ENCODE measurements around the gene GPR25.

The GPR25 gene

DNA sequence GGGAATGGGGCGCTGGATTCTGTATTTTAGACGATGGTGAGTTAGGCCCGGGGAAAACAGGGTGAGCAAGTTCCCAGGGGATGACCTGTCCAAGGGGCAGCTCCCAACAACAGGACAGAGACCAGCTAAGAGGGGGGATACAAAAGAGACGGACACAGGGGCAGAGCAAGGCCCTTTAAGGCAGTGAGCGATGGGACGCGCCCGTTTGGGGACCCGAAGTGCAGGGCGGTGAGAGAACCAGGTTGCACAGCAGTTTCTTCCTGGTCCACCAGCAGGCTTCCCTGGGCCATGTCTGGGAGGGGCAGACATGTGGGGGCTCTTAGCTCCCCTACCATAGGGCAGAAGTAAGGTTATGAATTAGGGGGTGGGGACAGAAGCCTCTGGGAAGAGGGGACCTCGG is 43.9 kb downstream of the GPR25 start:
- DNase-seq: no peak

DNA sequence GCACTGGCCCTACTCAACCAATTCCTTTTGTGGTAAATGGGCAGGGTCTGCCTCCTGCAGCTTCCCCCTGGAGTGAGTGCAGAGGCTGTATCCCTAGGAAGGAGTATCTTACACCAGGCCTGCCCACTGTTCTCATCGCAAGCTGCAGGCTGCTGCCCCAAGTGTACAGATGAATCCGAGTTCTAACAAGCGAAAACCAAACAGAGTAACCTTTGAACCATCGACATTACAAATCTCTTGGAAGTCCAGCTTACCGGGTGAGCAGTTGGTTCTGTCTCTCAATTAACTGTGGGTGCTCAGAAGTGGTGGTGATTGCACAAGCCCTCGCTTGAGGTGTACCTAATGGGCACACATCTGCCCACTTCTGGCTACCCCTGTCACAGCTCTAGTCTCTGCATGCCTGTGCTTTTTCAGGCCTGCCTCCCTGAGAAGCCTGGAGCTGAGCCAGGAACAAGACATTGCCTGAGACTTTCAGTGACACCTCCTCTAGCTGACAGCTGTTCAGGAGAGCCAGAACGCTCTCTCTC is 44.6 kb downstream of the GPR25 start:
- no peak for DNase-seq

DNA sequence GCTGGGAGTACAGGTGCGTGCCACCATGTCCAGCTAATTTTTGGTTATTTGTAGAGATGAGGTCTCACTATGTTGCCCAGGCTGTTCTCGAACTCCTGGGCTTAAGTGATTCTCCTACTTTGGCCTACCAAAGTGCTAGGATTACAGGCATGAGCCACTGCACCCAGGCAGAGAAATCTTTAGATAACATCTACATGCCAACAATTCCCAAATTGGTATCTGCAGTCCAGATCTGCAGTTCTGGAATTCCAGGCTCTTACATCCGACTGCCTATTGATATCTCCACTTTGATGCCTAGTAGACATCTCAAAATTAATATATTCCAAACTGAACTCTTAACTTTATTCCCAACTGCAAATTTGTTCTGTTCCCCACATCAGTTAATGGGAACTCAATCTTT is 45.2 kb downstream of the GPR25 start:
- DNase-seq: no peak

DNA sequence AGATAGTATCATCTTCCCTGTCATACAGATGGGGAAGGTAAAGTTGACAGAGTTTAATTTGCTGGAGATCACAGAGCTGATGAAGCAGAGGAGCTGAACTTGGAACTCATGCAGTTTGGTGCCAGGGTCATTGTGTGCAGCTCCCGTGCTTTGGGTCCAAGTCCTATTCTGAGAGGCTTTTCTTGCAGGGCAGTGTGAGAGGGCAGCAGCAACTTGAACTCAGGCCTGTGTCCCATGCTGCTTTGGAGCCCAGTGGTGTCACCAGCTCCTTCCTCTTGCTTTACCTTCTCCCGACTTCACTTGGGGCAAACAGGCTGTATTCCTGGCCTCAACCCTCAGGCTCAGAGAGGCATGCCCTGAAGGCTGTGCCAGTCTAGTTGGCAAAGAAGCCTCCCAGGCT is 46.6 kb downstream of the GPR25 start:
- no peak for DNase-seq

DNA sequence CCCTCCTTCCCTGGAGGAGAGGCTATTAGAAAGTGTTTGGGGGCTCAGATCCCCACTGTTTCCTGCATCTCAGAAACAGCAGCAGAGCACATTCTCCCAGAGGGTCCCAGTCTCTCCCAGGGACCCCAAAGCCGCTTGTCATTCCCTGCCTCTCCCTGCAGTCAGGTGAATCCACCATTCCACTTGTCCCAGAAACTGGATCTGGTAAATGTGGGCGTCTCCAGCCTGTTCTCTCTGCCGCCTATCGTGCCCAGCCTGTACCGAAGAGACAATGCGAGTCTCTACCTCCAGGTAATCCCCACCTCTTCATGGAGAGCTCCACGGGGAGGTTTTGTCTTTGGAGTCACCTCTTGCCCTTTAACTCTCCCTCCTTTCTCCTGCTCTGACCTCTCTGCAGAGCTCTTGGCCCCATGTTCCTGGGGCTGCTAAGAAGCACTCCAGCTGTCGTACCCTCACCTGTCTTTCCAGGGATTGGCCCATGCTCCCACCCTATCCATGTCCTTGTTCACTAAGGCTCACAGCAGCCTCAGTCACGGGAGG is 48.9 kb downstream of the GPR25 start:
- DNase-seq: no peak

DNA sequence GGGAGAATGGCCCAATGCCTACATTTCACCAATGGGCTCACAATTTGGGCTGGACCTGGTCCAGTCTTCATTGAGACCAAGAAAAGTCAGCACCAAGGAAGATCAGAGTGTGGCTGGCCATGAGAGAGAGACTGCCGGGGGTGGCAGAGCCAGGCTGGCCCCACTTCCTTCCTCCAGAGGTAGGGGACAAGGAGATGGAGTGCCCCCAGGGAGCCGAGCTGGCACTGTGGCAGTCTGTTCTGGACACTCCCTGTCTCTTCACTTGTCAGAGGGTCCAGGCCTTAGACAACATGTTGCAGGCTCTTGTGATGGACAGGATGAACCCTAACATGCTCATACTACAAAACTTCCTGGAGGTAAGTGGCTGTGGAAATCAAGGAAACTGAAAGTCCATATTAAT is 49.6 kb downstream of the GPR25 start:
- no peak for DNase-seq

DNA sequence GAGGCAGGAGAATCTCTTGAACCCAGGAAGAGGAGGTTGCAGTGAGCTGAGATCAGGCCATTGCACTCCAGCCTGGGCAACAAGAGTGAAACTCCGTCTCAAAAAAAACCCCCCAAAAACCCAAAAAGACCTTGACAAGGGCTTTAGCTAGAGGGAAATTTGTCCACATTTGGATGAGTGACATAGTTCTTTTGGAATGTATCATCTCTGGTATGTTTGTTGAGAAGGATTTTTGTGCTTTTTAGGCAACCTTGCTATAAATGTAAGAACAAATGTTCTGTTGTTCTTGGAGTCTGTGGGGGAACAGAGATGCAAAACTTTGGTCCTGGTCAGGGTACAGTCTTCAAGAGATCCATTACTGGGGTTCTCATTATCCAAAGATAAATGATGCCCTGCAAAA is 50.8 kb downstream of the GPR25 start:
- no peak for DNase-seq

Measured in activated CD8-positive, alpha-beta memory T cell treated with anti-CD3 and anti-CD28 coated beads, Interleukin-2, amount 50 U/mL, for 48 hours (primary cell).